ENCODE measurements around the gene AKAP13. TPM values are rescaled to one million over a fixed set of nuclear protein-coding genes. Genes with fewer than 3 reads are reported as not detected.

Gene AKAP13
- polyA plus RNA-seq, 2 of the 4 experiments (the other 2 are of a cell fraction): 20.4 to 28.8 TPM

DNA sequence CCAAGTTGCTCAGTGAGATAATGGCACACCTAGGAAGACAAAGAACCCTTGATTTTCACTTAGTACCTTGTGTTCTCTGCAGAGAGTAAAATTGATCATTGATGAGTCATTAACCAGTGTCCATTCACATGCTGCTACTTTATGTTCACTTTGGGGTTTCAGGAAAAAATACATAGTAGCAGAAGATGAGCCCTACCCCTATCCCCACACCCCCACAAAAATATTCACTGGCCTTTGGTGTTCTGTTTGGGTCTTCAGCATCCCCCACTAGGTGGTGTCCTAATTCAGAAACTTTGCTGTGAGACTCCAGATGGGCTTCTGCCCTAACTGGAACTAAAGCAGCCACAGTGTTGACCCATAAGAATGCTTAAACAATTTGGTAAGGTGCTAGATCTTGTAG, 235.5 kb downstream of the AKAP13 start:
- H3K4me3 ChIP-seq: no peak overlapping the region
- DNase-seq (ENCODE audit: low read depth in 1 of 2, low spot score in 1 of 2) (peak; percentile 42 to 50), ATAC-seq (peak; percentile 70 to 81), FAIRE-seq (no peak)
- TF ChIP-seq RARB (CRISPR knock-in tag; IDR thresholded peaks at IDR 0.05): no peak
- no peak for TF ChIP-seq GATA3 (IDR thresholded peaks at IDR 0.05; ENCODE audit: borderline replicate concordance)
- no peak for TF ChIP-seq FOSL2 (IDR thresholded peaks at IDR 0.05)
- peak; percentile 56 for TF ChIP-seq FOSL2 (CRISPR knock-in tag; IDR thresholded peaks at IDR 0.05)
- peak; percentile 51 to 65; a peak in 3 of 5 replicates for TF ChIP-seq RAD21 (conservative IDR thresholded peaks at IDR 0.05 in 1 of 2, IDR thresholded peaks at IDR 0.05 in 1 of 2)
- TF ChIP-seq ZC3H11A (IDR thresholded peaks at IDR 0.05): no peak
- no peak for TF ChIP-seq EHMT2 (IDR thresholded peaks at IDR 0.05; ENCODE audit: low read depth)
- TF ChIP-seq JUNB (IDR thresholded peaks at IDR 0.05): no peak
- TF ChIP-seq CBX2 (IDR thresholded peaks at IDR 0.05; ENCODE audit: borderline replicate concordance, low read depth): no peak
- TF ChIP-seq MAFK (IDR thresholded peaks at IDR 0.05; ENCODE audit: partially characterized antibody): no peak
- TF ChIP-seq SMC3 (IDR thresholded peaks at IDR 0.05): peak; percentile 58
- no peak for TF ChIP-seq CEBPB (IDR thresholded peaks at IDR 0.05)
- TF ChIP-seq HDAC2 (IDR thresholded peaks at IDR 0.05): no peak
- TF ChIP-seq CTCF (IDR thresholded peaks at IDR 0.05): peak; percentile 71
- TF ChIP-seq POLR2A (IDR thresholded peaks at IDR 0.05; ENCODE audit: low read length): no peak
- no peak for TF ChIP-seq CBX8 (IDR thresholded peaks at IDR 0.05)
- no peak for TF ChIP-seq RCOR1 (IDR thresholded peaks at IDR 0.05; ENCODE audit: low read depth, low read length)
- peaks cover 67% of the 10 kb centered on the region for H3K4me1 ChIP-seq
- no peak overlapping the region; the same call in 2 of the 3 replicates for H3K4me2 ChIP-seq
- CTCF ChIA-PET: interaction anchor here (0.6 to 1.7 kb wide), 9 partner anchors 8 to 246 kb away, joined by 3 to 7 read pairs (median 3); no protein-coding TSS in a partner anchor
- no peak overlapping the region; a peak in 1 of 6 replicates for H3K27ac ChIP-seq
- POLR2A ChIA-PET: no interaction called here
- H3K9me3 ChIP-seq: no peaks in the 10 kb centered on the region

- H3K4me2 ChIP-seq: no peak overlapping the region; the same call in 2 of the 3 replicates
- DNase-seq (ENCODE audit: low read depth in 1 of 2, low spot score in 1 of 2): no peak
- no peak for FAIRE-seq
- CTCF ChIA-PET: interaction anchor here (0.8 to 1.7 kb wide), 8 partner anchors 8 to 111 kb away, joined by 3 to 7 read pairs (median 3); no protein-coding TSS in a partner anchor
- peaks cover 67% of the 10 kb centered on the region for H3K4me1 ChIP-seq
- POLR2A ChIA-PET: no interaction called here
- H3K27ac ChIP-seq: peak overlapping the region; percentile 0 to 68; a peak in 4 of 6 replicates
- H3K4me3 ChIP-seq: no peak overlapping the region
- no peak for ATAC-seq
- TF ChIP-seq SREBF2 (IDR thresholded peaks at IDR 0.05) (no peak), NPAS2 (CRISPR knock-in tag; IDR thresholded peaks at IDR 0.05; ENCODE audit: borderline replicate concordance) (no peak), RAD21 (conservative IDR thresholded peaks at IDR 0.05 in 1 of 2, IDR thresholded peaks at IDR 0.05 in 1 of 2) (no peak), JUN (IDR thresholded peaks at IDR 0.05) (no peak), RNF2 (IDR thresholded peaks at IDR 0.05; ENCODE audit: borderline replicate concordance, low read depth) (no peak), RFX5 (IDR thresholded peaks at IDR 0.05) (no peak), EHMT2 (IDR thresholded peaks at IDR 0.05; ENCODE audit: low read depth) (no peak), MAZ (IDR thresholded peaks at IDR 0.05; ENCODE audit: borderline replicate concordance, low read depth, low read length) (no peak), ATOH8 (CRISPR knock-in tag; IDR thresholded peaks at IDR 0.05; ENCODE audit: low read depth) (no peak), NR3C1 (IDR thresholded peaks at IDR 0.05) (no peak), ZSCAN20 (CRISPR knock-in tag; IDR thresholded peaks at IDR 0.05) (no peak), FOXS1 (CRISPR knock-in tag; IDR thresholded peaks at IDR 0.05) (no peak), CBX8 (IDR thresholded peaks at IDR 0.05) (no peak), CEBPB (IDR thresholded peaks at IDR 0.05) (no peak), CTCF (IDR thresholded peaks at IDR 0.05) (no peak), NFE2L2 (conservative IDR thresholded peaks at IDR 0.05; ENCODE audit: low read length) (no peak), CHD2 (IDR thresholded peaks at IDR 0.05; ENCODE audit: low read length, partially characterized antibody) (no peak), TFCP2L1 (CRISPR knock-in tag; IDR thresholded peaks at IDR 0.05) (no peak)
- H3K9me3 ChIP-seq: no peaks in the 10 kb centered on the region
Measured at GRCh38 chr15:85616549-85617110, 236.2 kb downstream of the AKAP13 start.
